GM12891 (cell line): ENCODE results near the gene THADA.

Experiments
- POLR2A ChIP-seq: IDR thresholded peaks from 2 replicates; pipeline ENCODE4 v1.6.1; 2011; ENCODE audit warnings: low read depth, low read length, control low read depth
- POLR2AphosphoS5 ChIP-seq: IDR thresholded peaks from 2 replicates; pipeline ENCODE4 v1.6.1; 2011; ENCODE audit warnings: low read depth, low read length, control low read depth
- SPI1 ChIP-seq: IDR thresholded peaks from 2 replicates; pipeline ENCODE4 v1.6.1; 2011; ENCODE audit warnings: low read depth, low read length, control low read depth
- TAF1 ChIP-seq: IDR thresholded peaks from 2 replicates; pipeline ENCODE4 v1.6.1; 2011; ENCODE audit warnings: low read depth, low read length, control low read depth

- TF ChIP-seq POLR2AphosphoS5, result no peak
- TF ChIP-seq TAF1, result no peak
- TF ChIP-seq POLR2A, result no peak
- TF ChIP-seq SPI1, result no peak
Measured at GRCh38 chr2:43217228-43218154, 378.3 kb downstream of the THADA start.
